ENCODE measurements around the gene SMCO3. TPM values are rescaled to one million over a fixed set of nuclear protein-coding genes. Genes with fewer than 3 reads are reported as not detected.
A peak's percentile ranks its signal among the peaks of the same experiment; 100 is the strongest.

The SMCO3 gene
- total RNA-seq, 2 donors from 2014 or later, result not detected

DNA sequence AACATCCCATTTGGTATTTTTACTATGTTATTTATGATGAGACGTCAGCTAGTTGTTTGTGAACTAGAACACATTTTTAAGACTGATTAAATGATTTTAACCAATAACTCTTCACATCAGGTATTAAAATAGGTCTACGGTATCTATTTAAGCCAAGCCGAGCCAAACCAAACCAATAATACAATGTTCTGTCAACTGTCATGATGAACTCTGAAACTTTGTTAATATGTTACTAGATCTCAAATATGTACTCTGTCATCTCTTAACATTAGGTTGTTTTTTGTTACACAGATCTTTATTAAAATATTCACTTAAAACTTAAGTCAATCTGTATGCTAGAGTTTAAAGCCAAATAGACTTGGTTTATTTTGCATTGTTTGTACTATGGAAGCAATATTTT lies 28.3 kb upstream of the SMCO3 start:
- Mint-ChIP-seq H3K4me3 (no peak overlapping the region), H3K36me3 (no peaks in the 10 kb centered on the region), H3K9me3 (no peaks in the 10 kb centered on the region), H3K4me1 (ENCODE audit: low read depth in 2 of 2) (peaks cover 3 to 5% of the 10 kb centered on the region in 2 donors), H3K27me3 (peaks cover 17 to 20% of the 10 kb centered on the region in 2 donors), H3K27ac (no peak overlapping the region)
- no peak for ATAC-seq
- DNase-seq (ENCODE audit: low spot score), result no peak

DNA sequence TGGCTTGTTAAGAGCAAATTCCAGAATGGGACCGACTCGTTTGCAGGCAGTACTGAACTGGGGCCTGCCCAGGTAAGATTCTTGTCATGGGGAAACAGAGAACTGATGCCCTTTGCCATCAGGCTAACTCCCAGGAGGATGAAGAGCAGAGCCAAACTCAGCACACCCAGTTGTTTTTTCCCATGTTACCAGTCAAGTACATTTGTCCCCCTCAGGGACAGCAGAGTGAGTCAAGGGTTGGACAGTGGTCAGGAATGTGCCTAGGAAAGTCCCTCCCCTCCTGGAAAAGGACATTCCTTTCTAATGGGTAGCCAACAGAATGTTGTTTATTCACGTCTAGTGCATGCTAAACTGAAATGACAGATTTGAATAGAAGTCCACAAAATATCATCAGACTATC lies 27.8 kb upstream of the SMCO3 start:
- Mint-ChIP-seq H3K27ac (no peak overlapping the region), H3K27me3 (peaks cover 17 to 20% of the 10 kb centered on the region in 2 donors), H3K9me3 (no peaks in the 10 kb centered on the region), H3K4me3 (no peak overlapping the region), H3K36me3 (no peaks in the 10 kb centered on the region), H3K4me1 (ENCODE audit: low read depth in 2 of 2) (peaks cover 3 to 5% of the 10 kb centered on the region in 2 donors)
- ATAC-seq (no peak), DNase-seq (ENCODE audit: low spot score) (no peak)

DNA sequence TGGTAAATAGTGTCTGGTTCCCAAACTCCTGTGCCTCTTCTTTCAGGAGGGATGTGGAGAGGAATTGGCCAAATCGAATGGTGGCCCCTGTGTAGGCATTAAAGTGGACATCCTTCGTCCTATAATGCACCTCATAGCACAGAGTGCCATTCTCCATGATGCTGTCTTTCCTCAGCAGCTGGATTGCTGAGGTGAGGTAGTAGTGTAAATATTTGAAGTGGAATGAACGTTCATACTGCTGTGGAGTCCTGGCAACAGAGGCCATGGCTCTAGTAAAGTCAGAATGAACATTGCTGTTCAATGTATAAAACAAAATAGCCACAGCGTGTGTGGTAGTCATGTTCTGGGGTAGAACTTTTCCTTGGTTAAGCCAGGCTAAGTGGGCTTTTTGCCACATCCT lies 26.6 kb upstream of the SMCO3 start:
- Mint-ChIP-seq H3K27ac (no peak overlapping the region), H3K36me3 (no peaks in the 10 kb centered on the region), H3K9me3 (no peaks in the 10 kb centered on the region), H3K27me3 (peaks cover 17 to 22% of the 10 kb centered on the region in 2 donors), H3K4me3 (no peak overlapping the region), H3K4me1 (ENCODE audit: low read depth in 2 of 2) (peaks cover 3 to 5% of the 10 kb centered on the region in 2 donors)
- ATAC-seq (no peak), DNase-seq (ENCODE audit: low spot score) (no peak)

DNA sequence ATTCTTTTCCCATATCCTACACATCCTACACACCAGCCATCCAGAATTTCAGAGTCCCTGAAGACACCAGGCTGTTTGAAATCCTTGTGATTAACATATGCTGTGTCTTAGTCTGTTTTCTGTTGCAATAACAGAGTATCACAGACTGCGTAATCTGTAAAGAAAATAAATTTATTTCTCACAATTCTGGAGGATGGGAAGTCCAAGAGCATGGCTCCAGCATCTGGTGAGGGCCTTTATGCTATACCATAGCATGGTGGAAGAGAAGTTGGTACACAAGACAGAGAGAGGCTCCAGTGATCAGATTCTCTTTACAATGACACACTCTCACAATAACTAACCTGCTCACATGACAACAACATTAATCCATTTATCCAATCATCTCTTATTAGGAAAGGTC lies 25.3 kb upstream of the SMCO3 start:
- DNase-seq (ENCODE audit: low spot score), result no peak
- Mint-ChIP-seq H3K4me1 (ENCODE audit: low read depth in 2 of 2) (no peaks in the 10 kb centered on the region), H3K4me3 (no peak overlapping the region), H3K27ac (no peak overlapping the region), H3K9me3 (no peaks in the 10 kb centered on the region), H3K36me3 (no peaks in the 10 kb centered on the region), H3K27me3 (peaks cover 27 to 28% of the 10 kb centered on the region in 2 donors)
- no peak for ATAC-seq

DNA sequence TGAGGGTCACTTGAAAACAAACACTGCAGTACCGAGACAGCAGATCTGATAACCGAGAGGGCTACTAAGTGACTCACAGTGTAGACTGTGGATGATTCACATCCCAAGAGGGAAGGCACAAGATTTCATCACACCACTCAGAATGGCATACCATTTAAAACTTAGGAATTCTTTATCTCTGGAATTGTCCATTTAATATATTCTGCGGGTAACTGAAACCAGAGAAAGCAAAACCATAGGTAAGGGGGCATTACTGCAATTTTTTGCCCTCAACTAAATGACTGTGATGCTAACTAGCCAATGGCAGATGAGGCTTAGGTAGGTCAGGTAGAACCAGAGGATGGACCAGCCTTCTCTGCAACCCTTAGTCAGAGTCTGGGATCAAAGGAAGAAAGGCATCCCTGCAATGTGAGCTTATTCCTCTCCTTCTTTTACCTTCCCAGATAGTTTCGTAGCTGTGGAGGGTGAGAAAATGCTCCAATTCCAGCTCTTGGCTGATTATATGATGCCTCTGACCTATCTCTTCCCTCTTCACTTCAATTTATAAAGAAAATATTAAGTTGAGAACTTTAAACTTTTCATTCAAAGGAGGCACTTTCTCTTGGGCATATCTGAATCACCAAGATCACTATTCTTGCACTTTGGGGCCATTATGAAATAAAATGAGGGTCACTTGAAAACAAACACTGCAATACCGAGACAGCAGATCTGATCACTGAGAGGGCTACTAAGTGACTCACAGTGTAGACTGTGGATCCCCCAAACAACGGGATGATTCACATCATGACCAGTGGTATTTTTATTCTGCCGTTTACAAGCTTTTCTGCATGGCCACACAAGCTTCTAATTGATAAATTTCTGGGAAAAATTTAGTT lies 22.6 kb upstream of the SMCO3 start:
- H3K4me3 Mint-ChIP-seq, result no peak overlapping the region
- peaks cover 39 to 51% of the 10 kb centered on the region in 2 donors for H3K27me3 Mint-ChIP-seq
- no peaks in the 10 kb centered on the region for H3K9me3 Mint-ChIP-seq
- peak in 1 of 2 donors; percentile 44 for ATAC-seq
- no peaks in the 10 kb centered on the region for H3K36me3 Mint-ChIP-seq
- no peak for DNase-seq (ENCODE audit: low spot score)
- H3K27ac Mint-ChIP-seq, result no peak overlapping the region
- no peaks in the 10 kb centered on the region for H3K4me1 Mint-ChIP-seq (ENCODE audit: low read depth in 2 of 2)

DNA sequence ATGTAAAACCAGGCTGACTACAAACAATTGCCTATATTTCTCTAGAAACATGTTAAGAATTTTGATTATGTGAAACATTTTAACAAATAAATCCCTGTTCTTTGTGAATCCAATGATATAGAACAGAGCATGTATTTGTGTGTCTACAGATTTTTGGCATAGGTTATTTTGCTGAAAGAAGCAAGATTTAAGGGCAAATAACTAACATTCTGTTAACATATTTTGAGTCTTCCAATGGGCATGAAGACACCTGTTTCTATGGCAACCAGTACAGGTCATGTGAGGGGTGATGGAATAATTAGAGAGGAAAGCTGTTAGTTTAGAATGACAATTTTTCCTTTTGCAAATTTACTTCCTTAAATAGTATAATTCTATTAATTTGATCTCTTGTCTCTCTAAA lies 20.5 kb upstream of the SMCO3 start:
- Mint-ChIP-seq H3K4me1 (ENCODE audit: low read depth in 2 of 2) (no peaks in the 10 kb centered on the region), H3K27me3 (peaks cover 31 to 46% of the 10 kb centered on the region in 2 donors)
- ATAC-seq, result no peak

DNA sequence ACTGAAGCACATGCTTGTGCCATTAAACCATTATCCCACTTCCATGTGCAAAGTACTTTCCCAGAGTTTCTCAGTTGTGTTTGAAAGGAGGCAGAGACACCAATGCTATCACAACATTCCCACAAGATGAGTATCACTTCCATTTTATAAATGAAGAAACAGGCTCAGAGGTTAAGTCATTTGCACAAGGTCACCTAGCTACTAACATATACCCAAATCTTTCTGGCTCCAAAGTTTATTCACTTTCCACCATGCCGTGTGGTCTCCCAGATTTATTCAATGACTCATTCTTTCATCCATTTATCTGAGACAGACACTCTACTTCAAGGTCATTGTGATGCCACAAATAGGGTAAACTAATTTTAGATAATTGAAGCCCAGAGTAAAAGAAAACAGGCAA lies 20.0 kb upstream of the SMCO3 start:
- H3K27ac Mint-ChIP-seq, result no peak overlapping the region
- no peak overlapping the region for H3K4me3 Mint-ChIP-seq
- no peak for DNase-seq (ENCODE audit: low spot score)
- peaks cover 25 to 41% of the 10 kb centered on the region in 2 donors for H3K27me3 Mint-ChIP-seq
- H3K36me3 Mint-ChIP-seq, result no peaks in the 10 kb centered on the region
- no peak for ATAC-seq
- H3K9me3 Mint-ChIP-seq, result no peaks in the 10 kb centered on the region
- no peaks in the 10 kb centered on the region for H3K4me1 Mint-ChIP-seq (ENCODE audit: low read depth in 2 of 2)

More for the DNA sequence above, 20.5 kb upstream of the SMCO3 start:
- Mint-ChIP-seq H3K9me3 (no peaks in the 10 kb centered on the region), H3K36me3 (no peaks in the 10 kb centered on the region), H3K27ac (no peak overlapping the region), H3K4me3 (no peak overlapping the region)
- no peak for DNase-seq (ENCODE audit: low spot score)

DNA sequence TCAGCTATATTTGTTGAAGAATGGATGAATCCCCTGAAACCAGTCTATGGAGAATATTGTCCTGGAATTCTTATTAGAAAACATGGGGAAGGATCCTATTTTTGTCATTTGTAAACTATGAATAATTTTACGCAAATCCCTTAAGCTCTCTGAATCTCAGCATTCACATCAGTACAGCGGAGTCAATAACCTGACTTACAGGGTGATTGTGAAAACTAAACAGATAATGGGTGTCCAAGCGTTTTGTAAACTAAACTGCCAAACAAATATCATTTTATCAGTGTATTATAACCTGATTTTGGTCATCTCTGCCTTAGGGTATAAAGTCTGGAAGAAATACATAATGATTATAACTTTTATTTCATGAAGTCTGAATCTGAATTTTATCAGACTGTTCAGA lies 19.4 kb upstream of the SMCO3 start:
- DNase-seq (ENCODE audit: low spot score) (no peak), ATAC-seq (no peak)
- no peaks in the 10 kb centered on the region for H3K9me3 Mint-ChIP-seq
- H3K27me3 Mint-ChIP-seq, result peaks cover 23 to 38% of the 10 kb centered on the region in 2 donors
- no peak overlapping the region for H3K27ac Mint-ChIP-seq
- no peak overlapping the region for H3K4me3 Mint-ChIP-seq
- H3K4me1 Mint-ChIP-seq (ENCODE audit: low read depth in 2 of 2), result no peaks in the 10 kb centered on the region
- H3K36me3 Mint-ChIP-seq, result no peaks in the 10 kb centered on the region

DNA sequence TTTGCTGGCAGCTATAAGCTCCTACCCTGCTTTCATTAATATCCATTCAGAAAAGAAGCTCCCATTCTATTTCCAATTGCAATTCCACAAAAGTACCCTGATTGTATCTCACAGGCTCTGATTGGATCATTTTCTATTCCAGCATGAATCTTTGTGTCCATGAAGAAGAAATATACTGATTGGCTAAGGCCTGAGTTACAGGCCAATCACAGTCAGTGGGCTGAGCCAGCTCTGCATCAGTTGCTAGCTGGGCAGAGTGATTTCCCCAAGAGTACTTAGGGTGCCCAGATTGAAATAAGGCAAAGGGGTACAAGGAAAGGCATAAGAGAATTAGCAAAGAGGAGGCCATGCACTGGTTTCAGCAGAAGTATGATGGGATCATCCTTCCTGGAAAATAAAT lies 14.9 kb upstream of the SMCO3 start:
- DNase-seq (ENCODE audit: low spot score) (no peak), ATAC-seq (no peak)
- Mint-ChIP-seq H3K9me3 (no peaks in the 10 kb centered on the region), H3K27me3 (peaks cover 14 to 23% of the 10 kb centered on the region in 2 donors), H3K4me3 (no peak overlapping the region), H3K36me3 (no peaks in the 10 kb centered on the region), H3K27ac (no peak overlapping the region), H3K4me1 (ENCODE audit: low read depth in 2 of 2) (no peaks in the 10 kb centered on the region)

DNA sequence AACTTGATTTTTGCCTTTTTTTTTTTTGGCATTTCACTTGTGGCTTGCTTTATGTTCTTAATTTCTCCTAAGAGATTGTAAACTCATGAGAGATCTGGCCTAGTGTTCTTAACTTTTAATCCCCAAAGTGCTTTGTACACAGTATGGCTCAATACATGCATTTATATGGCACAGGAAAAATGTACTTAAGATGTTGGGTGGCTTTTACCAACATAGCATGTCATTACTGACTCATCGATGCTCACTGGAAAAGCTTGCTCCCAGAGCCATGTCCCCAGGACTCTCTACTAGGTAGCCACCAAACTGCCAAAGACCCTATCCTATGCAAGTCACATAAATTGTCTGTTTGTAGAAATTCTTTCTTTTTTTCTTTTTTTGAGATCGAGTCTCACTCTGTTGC lies 13.1 kb upstream of the SMCO3 start:
- Mint-ChIP-seq H3K27me3 (peaks cover 9% of the 10 kb centered on the region in 2 donors), H3K36me3 (no peaks in the 10 kb centered on the region), H3K4me1 (ENCODE audit: low read depth in 2 of 2) (no peaks in the 10 kb centered on the region), H3K27ac (no peak overlapping the region), H3K9me3 (no peaks in the 10 kb centered on the region), H3K4me3 (no peak overlapping the region)
- DNase-seq (ENCODE audit: low spot score), result no peak
- no peak for ATAC-seq

DNA sequence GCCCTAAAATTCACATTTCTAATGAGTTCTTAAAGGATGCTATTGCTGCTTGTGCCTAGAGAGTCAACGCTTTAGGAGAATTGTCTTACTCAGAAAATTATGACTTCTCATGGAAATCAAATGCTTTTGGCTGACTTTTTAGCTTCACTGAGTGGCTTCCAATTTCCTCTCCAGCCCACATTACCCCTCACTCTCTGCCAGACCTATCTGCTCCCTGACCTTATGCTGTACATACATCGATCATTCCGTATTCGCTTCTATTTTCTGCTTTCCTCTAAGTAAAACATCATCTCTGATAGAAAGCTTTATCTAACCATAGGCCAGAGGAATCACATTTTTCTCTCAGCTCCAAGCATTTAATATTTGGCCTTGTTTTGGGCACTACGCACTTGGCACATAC lies 12.5 kb upstream of the SMCO3 start:
- no peak for DNase-seq (ENCODE audit: low spot score)
- Mint-ChIP-seq H3K36me3 (no peaks in the 10 kb centered on the region), H3K9me3 (no peaks in the 10 kb centered on the region), H3K27ac (no peak overlapping the region), H3K27me3 (peaks cover 4 to 5% of the 10 kb centered on the region in 2 donors), H3K4me3 (no peak overlapping the region), H3K4me1 (ENCODE audit: low read depth in 2 of 2) (no peaks in the 10 kb centered on the region)
- ATAC-seq, result no peak

DNA sequence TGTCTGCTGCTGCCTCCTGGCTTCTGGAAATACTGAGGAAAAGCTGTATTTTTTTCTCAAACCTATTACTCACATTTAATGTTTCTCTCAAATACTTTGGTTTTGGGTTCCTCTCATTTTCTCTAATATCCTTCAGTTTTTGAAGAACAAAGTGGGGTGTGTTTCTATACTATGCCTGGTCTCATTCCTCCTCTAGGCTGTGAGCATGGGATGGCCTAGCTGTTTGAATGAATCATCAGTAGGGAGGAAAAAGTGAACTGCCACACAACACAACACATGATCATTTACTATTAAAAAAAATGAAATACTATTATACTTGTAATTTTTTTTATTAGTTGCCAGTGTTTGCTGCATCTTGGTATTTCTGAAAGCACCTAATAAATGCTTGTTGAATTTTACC lies 11.3 kb upstream of the SMCO3 start:
- H3K27ac Mint-ChIP-seq, result no peak overlapping the region
- no peaks in the 10 kb centered on the region for H3K36me3 Mint-ChIP-seq
- no peak overlapping the region for H3K4me3 Mint-ChIP-seq
- ATAC-seq, result no peak
- no peaks in the 10 kb centered on the region for H3K9me3 Mint-ChIP-seq
- no peaks in the 10 kb centered on the region for H3K4me1 Mint-ChIP-seq (ENCODE audit: low read depth in 2 of 2)
- H3K27me3 Mint-ChIP-seq, result peaks cover 3 to 6% of the 10 kb centered on the region in 2 donors
- DNase-seq (ENCODE audit: low spot score), result no peak

DNA sequence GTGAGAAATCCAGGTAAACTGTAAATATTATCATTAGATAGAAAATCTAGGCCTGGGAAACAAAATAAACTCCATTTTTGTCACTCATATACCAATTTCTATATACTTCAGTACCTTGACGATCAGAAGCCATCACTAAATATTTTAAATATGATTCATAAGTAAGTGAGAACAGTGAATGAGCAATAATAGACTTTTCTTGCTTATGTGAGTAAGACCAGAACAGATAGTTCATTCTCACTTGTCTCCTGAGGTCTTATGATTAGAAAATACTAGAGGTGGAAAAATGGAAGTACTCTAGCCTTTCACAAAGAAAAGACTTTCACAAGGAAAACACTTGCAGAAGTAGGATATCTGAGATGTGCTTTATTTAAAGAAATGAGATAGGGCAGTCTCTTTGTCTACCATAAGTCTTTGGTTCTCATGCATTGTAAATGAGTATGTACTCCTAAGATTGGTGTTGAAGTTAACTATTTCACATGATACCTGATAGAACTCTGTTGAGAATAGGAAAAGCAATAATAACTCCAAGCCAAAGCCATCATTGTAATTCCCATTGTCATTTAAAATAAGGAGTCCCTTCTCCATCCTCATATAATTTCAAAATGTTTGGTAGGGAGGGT lies 10.1 kb upstream of the SMCO3 start:
- no peak overlapping the region for H3K4me3 Mint-ChIP-seq
- H3K27me3 Mint-ChIP-seq, result peaks cover 3 to 6% of the 10 kb centered on the region in 2 donors
- DNase-seq (ENCODE audit: low spot score) (no peak), ATAC-seq (peak in 1 of 2 donors; percentile 49)
- H3K36me3 Mint-ChIP-seq, result no peaks in the 10 kb centered on the region
- no peak overlapping the region for H3K27ac Mint-ChIP-seq
- H3K4me1 Mint-ChIP-seq (ENCODE audit: low read depth in 2 of 2), result no peaks in the 10 kb centered on the region
- no peaks in the 10 kb centered on the region for H3K9me3 Mint-ChIP-seq

DNA sequence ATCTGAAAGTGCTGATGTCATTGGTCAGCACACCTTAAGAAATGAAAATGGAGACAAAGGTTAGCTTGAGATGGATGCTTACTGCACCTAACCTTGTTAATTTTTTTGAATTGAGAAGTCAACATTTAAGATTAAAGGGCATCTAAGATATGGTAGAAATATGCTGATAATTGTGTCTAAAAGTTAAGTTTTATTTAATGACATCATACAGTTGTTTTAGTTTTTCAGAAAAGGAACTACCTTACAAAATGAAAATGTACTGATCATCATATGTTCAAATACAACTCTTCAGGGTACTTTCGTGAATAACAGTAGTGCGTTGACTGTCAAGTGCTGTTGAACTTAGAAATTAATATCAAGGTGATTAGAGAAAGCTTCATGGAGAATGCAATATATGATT lies 2.5 kb downstream of the SMCO3 start:
- no peak for ATAC-seq
- Mint-ChIP-seq H3K27me3 (peaks cover 7 to 11% of the 10 kb centered on the region in 2 donors), H3K4me1 (ENCODE audit: low read depth in 2 of 2) (no peaks in the 10 kb centered on the region), H3K36me3 (no peaks in the 10 kb centered on the region), H3K4me3 (no peak overlapping the region), H3K9me3 (no peaks in the 10 kb centered on the region), H3K27ac (no peak overlapping the region)
- no peak for DNase-seq (ENCODE audit: low spot score)

All from natural killer cell treated with Interleukin-12 subunit alpha and Interleukin-12 subunit beta and Interleukin-15 and Interleukin-18, amount 100 ng/mL, for 72 hours (primary cell).